ENCODE results near the gene CUX1. TPM values are rescaled to one million over a fixed set of nuclear protein-coding genes. Genes with fewer than 3 reads are reported as not detected.

CUX1 gene
- total RNA-seq, 1 experiment from 2014 or later: 92.4 TPM

GRCh38 chr7:102115931-102116330, 298.5 kb downstream of the CUX1 start:
- no peak overlapping the region for H2AFZ ChIP-seq (ENCODE audit: low read length)
- H3K27me3 ChIP-seq (ENCODE audit: low read length): no peaks in the 10 kb centered on the region
- 0 out of 2 replicates have a peak, but pooled peaks cover 4% of the 10 kb centered on the region for H3K79me2 ChIP-seq (ENCODE audit: low read length)
- no peak overlapping the region for H3K4me3 ChIP-seq (ENCODE audit: low read length)
- H3K27ac ChIP-seq (ENCODE audit: low read length): no peak overlapping the region
- H4K20me1 ChIP-seq (ENCODE audit: insufficient read depth, low read depth, low read length): no peaks in the 10 kb centered on the region
- no peaks in the 10 kb centered on the region for H3K9me3 ChIP-seq (ENCODE audit: low read length)
- no peak overlapping the region for H3K4me2 ChIP-seq (ENCODE audit: low read depth, low read length, poor library complexity, severe bottlenecking)
- peaks cover 17% of the 10 kb centered on the region; the same call in 1 of the 2 replicates for H3K36me3 ChIP-seq (ENCODE audit: insufficient read depth, low read length)
- H3K4me1 ChIP-seq (ENCODE audit: low read length): peaks cover 7% of the 10 kb centered on the region
- no peaks in the 10 kb centered on the region for H3K9me2 ChIP-seq (replicated peaks; ENCODE audit: insufficient read depth, low read length)
- no peak overlapping the region for H3K9ac ChIP-seq (ENCODE audit: low read length)
- DNase-seq: no peak

- Histone ChIP-seq H3K27ac (ENCODE audit: low read length) (no peak overlapping the region), H4K20me1 (ENCODE audit: insufficient read depth, low read depth, low read length) (no peaks in the 10 kb centered on the region), H3K27me3 (ENCODE audit: low read length) (no peaks in the 10 kb centered on the region), H3K9me3 (ENCODE audit: low read length) (no peaks in the 10 kb centered on the region), H3K9me2 (replicated peaks; ENCODE audit: insufficient read depth, low read length) (no peaks in the 10 kb centered on the region), H3K79me2 (ENCODE audit: low read length) (peaks cover 15% of the 10 kb centered on the region; the same call in 1 of the 2 replicates), H3K4me3 (ENCODE audit: low read length) (no peak overlapping the region), H3K4me2 (ENCODE audit: low read depth, low read length, poor library complexity, severe bottlenecking) (no peak overlapping the region), H3K9ac (ENCODE audit: low read length) (no peak overlapping the region), H2AFZ (ENCODE audit: low read length) (no peak overlapping the region), H3K36me3 (ENCODE audit: insufficient read depth, low read length) (peaks cover 10% of the 10 kb centered on the region; the same call in 1 of the 2 replicates), H3K4me1 (ENCODE audit: low read length) (peaks cover 25% of the 10 kb centered on the region)
- DNase-seq: no peak
These were observed 300.3 kb downstream of the CUX1 start for GRCh38 chr7:102117743-102118142.

- peaks cover 15% of the 10 kb centered on the region; the same call in 1 of the 2 replicates for H3K79me2 ChIP-seq (ENCODE audit: low read length)
- peaks cover 32% of the 10 kb centered on the region for H3K4me1 ChIP-seq (ENCODE audit: low read length)
- no peak overlapping the region for H2AFZ ChIP-seq (ENCODE audit: low read length)
- H3K9ac ChIP-seq (ENCODE audit: low read length): no peak overlapping the region
- H3K9me3 ChIP-seq (ENCODE audit: low read length): no peaks in the 10 kb centered on the region
- DNase-seq: no peak
- no peaks in the 10 kb centered on the region for H3K27me3 ChIP-seq (ENCODE audit: low read length)
- no peak overlapping the region for H3K4me3 ChIP-seq (ENCODE audit: low read length)
- no peaks in the 10 kb centered on the region for H3K9me2 ChIP-seq (replicated peaks; ENCODE audit: insufficient read depth, low read length)
- no peak overlapping the region for H3K4me2 ChIP-seq (ENCODE audit: low read depth, low read length, poor library complexity, severe bottlenecking)
- no peak overlapping the region for H3K27ac ChIP-seq (ENCODE audit: low read length)
- H3K36me3 ChIP-seq (ENCODE audit: insufficient read depth, low read length): peaks cover 6% of the 10 kb centered on the region; the same call in 1 of the 2 replicates
- no peaks in the 10 kb centered on the region for H4K20me1 ChIP-seq (ENCODE audit: insufficient read depth, low read depth, low read length)
These were observed 301.8 kb downstream of the CUX1 start for GRCh38 chr7:102119213-102119651.

- H3K4me1 ChIP-seq (ENCODE audit: low read length): peaks cover 39% of the 10 kb centered on the region
- no peak overlapping the region for H3K9ac ChIP-seq (ENCODE audit: low read length)
- no peaks in the 10 kb centered on the region for H3K9me3 ChIP-seq (ENCODE audit: low read length)
- no peak overlapping the region for H3K4me2 ChIP-seq (ENCODE audit: low read depth, low read length, poor library complexity, severe bottlenecking)
- no peaks in the 10 kb centered on the region for H3K9me2 ChIP-seq (replicated peaks; ENCODE audit: insufficient read depth, low read length)
- no peak overlapping the region for H3K27ac ChIP-seq (ENCODE audit: low read length)
- no peak for DNase-seq
- H3K4me3 ChIP-seq (ENCODE audit: low read length): no peak overlapping the region
- no peaks in the 10 kb centered on the region for H4K20me1 ChIP-seq (ENCODE audit: insufficient read depth, low read depth, low read length)
- peaks cover 15% of the 10 kb centered on the region; the same call in 1 of the 2 replicates for H3K79me2 ChIP-seq (ENCODE audit: low read length)
- 0 out of 2 replicates have a peak, but pooled peaks cover 6% of the 10 kb centered on the region for H3K36me3 ChIP-seq (ENCODE audit: insufficient read depth, low read length)
- no peak overlapping the region for H2AFZ ChIP-seq (ENCODE audit: low read length)
- H3K27me3 ChIP-seq (ENCODE audit: low read length): no peaks in the 10 kb centered on the region
These were observed 302.5 kb downstream of the CUX1 start for GRCh38 chr7:102119925-102120324.

GRCh38 chr7:102120666-102121195, 303.3 kb downstream of the CUX1 start:
- H3K27ac ChIP-seq (ENCODE audit: low read length): 0 out of 2 replicates have a peak overlapping the region, but pooled peaks have one; percentile 75
- H3K9me2 ChIP-seq (replicated peaks; ENCODE audit: insufficient read depth, low read length): no peaks in the 10 kb centered on the region
- no peaks in the 10 kb centered on the region for H3K27me3 ChIP-seq (ENCODE audit: low read length)
- no peaks in the 10 kb centered on the region for H4K20me1 ChIP-seq (ENCODE audit: insufficient read depth, low read depth, low read length)
- peaks cover 45% of the 10 kb centered on the region for H3K4me1 ChIP-seq (ENCODE audit: low read length)
- no peak for DNase-seq
- H3K9me3 ChIP-seq (ENCODE audit: low read length): no peaks in the 10 kb centered on the region
- H2AFZ ChIP-seq (ENCODE audit: low read length): no peak overlapping the region
- peaks cover 15% of the 10 kb centered on the region; the same call in 1 of the 2 replicates for H3K79me2 ChIP-seq (ENCODE audit: low read length)
- H3K36me3 ChIP-seq (ENCODE audit: insufficient read depth, low read length): 0 out of 2 replicates have a peak, but pooled peaks cover 3% of the 10 kb centered on the region
- no peak overlapping the region for H3K4me3 ChIP-seq (ENCODE audit: low read length)
- H3K4me2 ChIP-seq (ENCODE audit: low read depth, low read length, poor library complexity, severe bottlenecking): no peak overlapping the region
- no peak overlapping the region for H3K9ac ChIP-seq (ENCODE audit: low read length)

GRCh38 chr7:102122026-102122425, 304.6 kb downstream of the CUX1 start:
- H3K9me3 ChIP-seq (ENCODE audit: low read length): no peaks in the 10 kb centered on the region
- peak overlapping the region; percentile 32 for H3K9ac ChIP-seq (ENCODE audit: low read length)
- no peaks in the 10 kb centered on the region for H4K20me1 ChIP-seq (ENCODE audit: insufficient read depth, low read depth, low read length)
- H3K4me3 ChIP-seq (ENCODE audit: low read length): peak overlapping the region; percentile 27; the same call in 1 of the 2 replicates
- H3K9me2 ChIP-seq (replicated peaks; ENCODE audit: insufficient read depth, low read length): no peaks in the 10 kb centered on the region
- H2AFZ ChIP-seq (ENCODE audit: low read length): no peak overlapping the region
- H3K27ac ChIP-seq (ENCODE audit: low read length): peak overlapping the region; percentile 75
- H3K27me3 ChIP-seq (ENCODE audit: low read length): no peaks in the 10 kb centered on the region
- peak overlapping the region; percentile 50 for H3K4me2 ChIP-seq (ENCODE audit: low read depth, low read length, poor library complexity, severe bottlenecking)
- peak; percentile 86 for DNase-seq
- peaks cover 4% of the 10 kb centered on the region; the same call in 1 of the 2 replicates for H3K36me3 ChIP-seq (ENCODE audit: insufficient read depth, low read length)
- peaks cover 45% of the 10 kb centered on the region for H3K4me1 ChIP-seq (ENCODE audit: low read length)
- H3K79me2 ChIP-seq (ENCODE audit: low read length): peaks cover 15% of the 10 kb centered on the region

GRCh38 chr7:102125127-102125596, 307.7 kb downstream of the CUX1 start:
- peak overlapping the region; percentile 35; the same call in 1 of the 2 replicates for H3K4me3 ChIP-seq (ENCODE audit: low read length)
- H3K27me3 ChIP-seq (ENCODE audit: low read length): no peaks in the 10 kb centered on the region
- H3K79me2 ChIP-seq (ENCODE audit: low read length): peaks cover 15% of the 10 kb centered on the region
- peak overlapping the region; percentile 62 for H3K9ac ChIP-seq (ENCODE audit: low read length)
- H3K9me3 ChIP-seq (ENCODE audit: low read length): no peaks in the 10 kb centered on the region
- peak overlapping the region; percentile 60 for H3K4me2 ChIP-seq (ENCODE audit: low read depth, low read length, poor library complexity, severe bottlenecking)
- H3K36me3 ChIP-seq (ENCODE audit: insufficient read depth, low read length): peaks cover 4% of the 10 kb centered on the region; the same call in 1 of the 2 replicates
- no peaks in the 10 kb centered on the region for H4K20me1 ChIP-seq (ENCODE audit: insufficient read depth, low read depth, low read length)
- peak overlapping the region; percentile 83 for H3K27ac ChIP-seq (ENCODE audit: low read length)
- no peaks in the 10 kb centered on the region for H3K9me2 ChIP-seq (replicated peaks; ENCODE audit: insufficient read depth, low read length)
- peak; percentile 88 for DNase-seq
- H3K4me1 ChIP-seq (ENCODE audit: low read length): peaks cover 48% of the 10 kb centered on the region
- no peak overlapping the region for H2AFZ ChIP-seq (ENCODE audit: low read length)

- Histone ChIP-seq H3K4me1 (ENCODE audit: low read length) (peaks cover 23% of the 10 kb centered on the region), H3K4me3 (ENCODE audit: low read length) (no peak overlapping the region), H3K9ac (ENCODE audit: low read length) (no peak overlapping the region), H3K27ac (ENCODE audit: low read length) (no peak overlapping the region), H4K20me1 (ENCODE audit: insufficient read depth, low read depth, low read length) (no peaks in the 10 kb centered on the region), H3K4me2 (ENCODE audit: low read depth, low read length, poor library complexity, severe bottlenecking) (no peak overlapping the region), H3K27me3 (ENCODE audit: low read length) (no peaks in the 10 kb centered on the region), H2AFZ (ENCODE audit: low read length) (no peak overlapping the region), H3K79me2 (ENCODE audit: low read length) (no peaks in the 10 kb centered on the region; the same call in none of the 2 replicates), H3K9me3 (ENCODE audit: low read length) (no peaks in the 10 kb centered on the region), H3K36me3 (ENCODE audit: insufficient read depth, low read length) (peaks cover 4% of the 10 kb centered on the region; the same call in 1 of the 2 replicates), H3K9me2 (replicated peaks; ENCODE audit: insufficient read depth, low read length) (no peaks in the 10 kb centered on the region)
- no peak for DNase-seq
These were observed 310.9 kb downstream of the CUX1 start for GRCh38 chr7:102128303-102128702.

Data from Karpas-422 (cell line).